Measurements from ENCODE around the gene TMEM238. TPM values are rescaled to one million over a fixed set of nuclear protein-coding genes. Genes with fewer than 3 reads are reported as not detected.
"Not testable (repeated sequence)": the region's sequence is repeated elsewhere in the genome, so short reads cannot be mapped to it uniquely, and the experiment has no call there.

The TMEM238 gene
- total and polyA plus RNA-seq, 2 donors (not counting 3 experiments of a cell fraction or from before 2014, with no cell fraction given) = 0.18 to 0.35 TPM

DNA sequence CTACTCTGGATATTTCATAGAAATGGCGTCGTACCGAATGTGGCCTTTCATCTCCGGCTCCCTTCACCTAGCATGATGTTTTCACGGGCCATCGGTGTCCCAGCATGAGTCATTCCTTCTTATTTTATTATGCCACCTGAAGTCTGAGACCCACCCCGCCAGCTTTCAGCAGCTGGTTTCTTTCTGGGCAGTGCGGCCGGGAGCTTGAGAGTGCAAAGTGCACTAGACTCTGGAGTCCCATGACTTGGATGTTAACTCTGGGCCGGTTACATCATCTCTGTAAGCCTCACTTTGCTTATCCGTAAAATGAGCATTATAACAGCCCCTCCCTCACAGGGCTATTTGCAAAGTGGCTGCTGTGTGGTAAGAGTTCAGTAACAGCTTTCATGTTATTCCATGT lies 50.2 kb downstream of the TMEM238 start:
- H3K27ac ChIP-seq (ENCODE audit: insufficient read depth, low read depth, low read length) = no peak overlapping the region
- CTCF ChIA-PET = no interaction called here
- no peaks in the 10 kb centered on the region for H3K36me3 ChIP-seq (ENCODE audit: control insufficient read depth in 2 of 2, extremely low read depth in 1 of 2, insufficient read depth in 2 of 2, low read length in 2 of 2)
- BruUV-seq (replicated peaks) = no TSS peak
- no peaks in the 10 kb centered on the region for H3K9me1 ChIP-seq (replicated peaks; ENCODE audit: control insufficient read depth, extremely low read depth, insufficient read depth, low read length)
- H3K9me3 ChIP-seq (replicated peaks; ENCODE audit: control insufficient read depth, insufficient read depth, low read length) = no peaks in the 10 kb centered on the region
- H3K9ac ChIP-seq (replicated peaks; ENCODE audit: extremely low read depth, insufficient read depth, low read length) = no peak overlapping the region
- FAIRE-seq (no peak), DNase-seq (ENCODE audit: low read depth, low spot score) (no peak)
- POLR2A ChIA-PET = no interaction called here
- TF ChIP-seq POLR2AphosphoS5 (IDR thresholded peaks at IDR 0.05; ENCODE audit: insufficient read depth, low read depth, low read length) (no peak), GATA2 (IDR thresholded peaks at IDR 0.05; ENCODE audit: insufficient read depth, insufficient read length, low read depth, low read length) (no peak), POLR2A (IDR thresholded peaks at IDR 0.05; ENCODE audit: low read depth, low read length) (no peak), FOS (IDR thresholded peaks at IDR 0.05; ENCODE audit: borderline replicate concordance, insufficient read depth, low read length) (no peak), EZH2 (IDR thresholded peaks at IDR 0.05; ENCODE audit: borderline replicate concordance, low read depth, low read length, severe bottlenecking) (no peak), JUN (IDR thresholded peaks at IDR 0.05; ENCODE audit: borderline replicate concordance, insufficient read depth, insufficient read length, low read depth) (no peak), MYC (IDR thresholded peaks at IDR 0.05; ENCODE audit: low read depth, low read length) (no peak)
- TF ChIP-seq, protein P1, sequence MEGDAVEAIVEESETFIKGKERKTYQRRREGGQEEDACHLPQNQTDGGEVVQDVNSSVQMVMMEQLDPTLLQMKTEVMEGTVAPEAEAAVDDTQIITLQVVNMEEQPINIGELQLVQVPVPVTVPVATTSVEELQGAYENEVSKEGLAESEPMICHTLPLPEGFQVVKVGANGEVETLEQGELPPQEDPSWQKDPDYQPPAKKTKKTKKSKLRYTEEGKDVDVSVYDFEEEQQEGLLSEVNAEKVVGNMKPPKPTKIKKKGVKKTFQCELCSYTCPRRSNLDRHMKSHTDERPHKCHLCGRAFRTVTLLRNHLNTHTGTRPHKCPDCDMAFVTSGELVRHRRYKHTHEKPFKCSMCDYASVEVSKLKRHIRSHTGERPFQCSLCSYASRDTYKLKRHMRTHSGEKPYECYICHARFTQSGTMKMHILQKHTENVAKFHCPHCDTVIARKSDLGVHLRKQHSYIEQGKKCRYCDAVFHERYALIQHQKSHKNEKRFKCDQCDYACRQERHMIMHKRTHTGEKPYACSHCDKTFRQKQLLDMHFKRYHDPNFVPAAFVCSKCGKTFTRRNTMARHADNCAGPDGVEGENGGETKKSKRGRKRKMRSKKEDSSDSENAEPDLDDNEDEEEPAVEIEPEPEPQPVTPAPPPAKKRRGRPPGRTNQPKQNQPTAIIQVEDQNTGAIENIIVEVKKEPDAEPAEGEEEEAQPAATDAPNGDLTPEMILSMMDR (IDR thresholded peaks at IDR 0.05; ENCODE audit: extremely low read depth in 1 of 2, insufficient read depth in 1 of 2, low read depth in 1 of 2, low read length in 2 of 2) = no peak
- TF ChIP-seq, protein P2, sequence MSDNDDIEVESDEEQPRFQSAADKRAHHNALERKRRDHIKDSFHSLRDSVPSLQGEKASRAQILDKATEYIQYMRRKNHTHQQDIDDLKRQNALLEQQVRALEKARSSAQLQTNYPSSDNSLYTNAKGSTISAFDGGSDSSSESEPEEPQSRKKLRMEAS (IDR thresholded peaks at IDR 0.05; ENCODE audit: insufficient read depth, insufficient read length) = no peak
- no peaks in the 10 kb centered on the region for H4K20me1 ChIP-seq (replicated peaks; ENCODE audit: control insufficient read depth, extremely low read depth, insufficient read depth, low read length)
- H3K27me3 ChIP-seq (ENCODE audit: control insufficient read depth in 2 of 2, insufficient read depth in 2 of 2, low read length in 2 of 2) = peaks cover 0 to 5% of the 10 kb centered on the region in 2 experiments
- no peak overlapping the region for H2AFZ ChIP-seq (ENCODE audit: low read depth, low read length)
- no peaks in the 10 kb centered on the region for H3K4me1 ChIP-seq (ENCODE audit: control insufficient read depth, extremely low read depth, insufficient read depth, low read length)
- H3K4me2 ChIP-seq (ENCODE audit: insufficient read depth, low read length) = no peak overlapping the region
- H3K4me3 ChIP-seq (replicated peaks in 1 of 3; ENCODE audit: insufficient read depth in 1 of 3, low read depth in 1 of 3, low read length in 3 of 3) = no peak overlapping the region
- dilution Hi-C loops (cut with MboI; ENCODE audit: extremely low pct_ligation_motif_present, low sequenced_read_pairs) = no loop called here
- intact Hi-C loops (cut with micrococcal nuclease) = loop anchor here (10.0 kb wide), 1 partner anchor 321 kb away; the partner anchor contains the start of gene U2AF2
- no peaks in the 10 kb centered on the region for H3K79me2 ChIP-seq (ENCODE audit: control insufficient read depth, insufficient read depth, low read length)

DNA sequence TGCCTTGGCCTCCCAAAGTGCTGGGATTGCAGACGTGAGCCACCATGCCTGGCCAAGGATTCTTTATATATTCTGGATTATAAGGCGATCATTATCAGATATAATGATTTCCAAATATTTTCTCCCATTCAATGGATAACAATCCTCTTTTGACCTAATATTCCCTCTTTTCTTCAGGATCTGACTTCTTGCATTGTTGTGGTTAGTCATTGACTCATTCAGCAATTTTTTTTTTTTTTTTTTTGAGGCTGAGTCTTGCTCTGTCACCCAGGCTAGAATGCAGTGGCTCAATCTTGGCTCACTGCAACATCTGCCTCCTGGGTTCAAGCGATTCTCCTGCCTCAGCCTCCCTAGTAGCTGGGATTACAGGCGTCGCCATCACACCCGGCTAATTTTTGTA lies 54.3 kb downstream of the TMEM238 start:
- FAIRE-seq; CTCF ChIA-PET; BruUV-seq (replicated peaks): not testable (repeated sequence)

More for the DNA sequence above, 54.3 kb downstream of the TMEM238 start:
- DNase-seq (ENCODE audit: low read depth, low spot score); H3K9me3 ChIP-seq (replicated peaks; ENCODE audit: control insufficient read depth, insufficient read depth, low read length); dilution Hi-C loops (cut with MboI; ENCODE audit: extremely low pct_ligation_motif_present, low sequenced_read_pairs); H3K4me3 ChIP-seq (replicated peaks in 1 of 3; ENCODE audit: insufficient read depth in 1 of 3, low read depth in 1 of 3, low read length in 3 of 3); H3K27me3 ChIP-seq (ENCODE audit: control insufficient read depth in 2 of 2, insufficient read depth in 2 of 2, low read length in 2 of 2); H3K4me1 ChIP-seq (ENCODE audit: control insufficient read depth, extremely low read depth, insufficient read depth, low read length); H3K9me1 ChIP-seq (replicated peaks; ENCODE audit: control insufficient read depth, extremely low read depth, insufficient read depth, low read length); H3K4me2 ChIP-seq (ENCODE audit: insufficient read depth, low read length); H4K20me1 ChIP-seq (replicated peaks; ENCODE audit: control insufficient read depth, extremely low read depth, insufficient read depth, low read length); H3K9ac ChIP-seq (replicated peaks; ENCODE audit: extremely low read depth, insufficient read depth, low read length); H3K27ac ChIP-seq (ENCODE audit: insufficient read depth, low read depth, low read length); POLR2A ChIA-PET; H3K79me2 ChIP-seq (ENCODE audit: control insufficient read depth, insufficient read depth, low read length); H2AFZ ChIP-seq (ENCODE audit: low read depth, low read length); H3K36me3 ChIP-seq (ENCODE audit: control insufficient read depth in 2 of 2, extremely low read depth in 1 of 2, insufficient read depth in 2 of 2, low read length in 2 of 2): not testable (repeated sequence)
- intact Hi-C loops (cut with micrococcal nuclease) = loop anchor here (10.0 kb wide), 1 partner anchor 325 kb away; the partner anchor contains the start of gene U2AF2
